CD14-positive monocyte (primary cell): Measurements from ENCODE around the gene OR6C68. TPM values are rescaled to one million over a fixed set of nuclear protein-coding genes. Genes with fewer than 3 reads are reported as not detected.

Experiments used
- DNase-seq, 3 donors: peaks; one replicate each; pipeline ENCODE4 v3.0.0-alpha.2; 2011 to 2022
- H2AFZ ChIP-seq: 2 replicates; pipeline ENCODE4 v1.6.0; 2012; ENCODE audit warnings: mild to moderate bottlenecking, low read depth, low read length, inconsistent platforms; ENCODE audit not compliant: insufficient read depth, poor library complexity, severe bottlenecking
- H3K27ac ChIP-seq, 2 donors: 1 replicate in 1 of 2; 2 replicates in 1 of 2; pipeline ENCODE4 v1.5.1; 2012 to 2013; ENCODE audit warnings: low read length in 2 of 2, control low read depth in 1 of 2, inconsistent platforms in 1 of 2, low read depth in 1 of 2, mild to moderate bottlenecking in 1 of 2
- H3K27me3 ChIP-seq, 2 donors: one replicate each; pipeline versions ENCODE4 v1.6.0 to v1.6.1; 2011 to 2013; ENCODE audit warnings: low read length in 2 of 2; ENCODE audit not compliant: control insufficient read depth in 2 of 2, insufficient read depth in 2 of 2
- H3K36me3 ChIP-seq, 2 donors: replicated peaks in 1 of 2; 1 replicate in 1 of 2; 2 replicates in 1 of 2; pipeline versions ENCODE4 v1.5.1 to v1.6.1; 2012 to 2013; ENCODE audit warnings: low read length in 2 of 2, control low read depth in 1 of 2, inconsistent platforms in 1 of 2, mild to moderate bottlenecking in 1 of 2; ENCODE audit not compliant: insufficient read depth in 2 of 2, control insufficient read depth in 1 of 2
- H3K4me1 ChIP-seq, 2 donors: 1 replicate in 1 of 2; 2 replicates in 1 of 2; pipeline versions ENCODE4 v1.5.1 to v1.6.1; 2012 to 2013; ENCODE audit warnings: low read length in 2 of 2, control low read depth in 1 of 2, inconsistent platforms in 1 of 2, mild to moderate bottlenecking in 1 of 2, moderate library complexity in 1 of 2; ENCODE audit not compliant: insufficient read depth in 2 of 2, control insufficient read depth in 1 of 2
- H3K4me2 ChIP-seq: replicated peaks from 2 replicates; pipeline ENCODE3; 2012; ENCODE audit warnings: low read length, moderate library complexity, mild to moderate bottlenecking; ENCODE audit not compliant: poor library complexity, severe bottlenecking; ENCODE audit errors: extremely low read depth
- H3K4me3 ChIP-seq, 3 experiments: fragments of 200-600 bp in 1 of 3; sonication (generic) in 1 of 3; replicated peaks in 1 of 3; 1 replicate in 2 of 3; 2 replicates in 1 of 3; pipeline ENCODE4 v1.5.1; 2011 to 2013; ENCODE audit warnings: low read length in 3 of 3, mild to moderate bottlenecking in 3 of 3, control low read depth in 2 of 3, low read depth in 2 of 3, inconsistent platforms in 1 of 3, moderate library complexity in 1 of 3
- H3K79me2 ChIP-seq: 2 replicates; pipeline ENCODE4 v1.6.0; 2012; ENCODE audit warnings: mild to moderate bottlenecking, control low read depth, inconsistent platforms, low read length, moderate library complexity; ENCODE audit not compliant: insufficient read depth
- H3K9ac ChIP-seq: 2 replicates; pipeline ENCODE4 v1.6.0; 2017; ENCODE audit warnings: low read length, mild to moderate bottlenecking; ENCODE audit not compliant: insufficient read depth, poor library complexity, severe bottlenecking
- H3K9me3 ChIP-seq, 2 donors: replicated peaks in 1 of 2; 1 replicate in 1 of 2; 2 replicates in 1 of 2; pipeline versions ENCODE4 v1.5.1 to v1.6.1; 2012 to 2013; ENCODE audit warnings: low read length in 2 of 2, control low read depth in 1 of 2; ENCODE audit not compliant: control insufficient read depth in 1 of 2, insufficient read depth in 1 of 2
- H4K20me1 ChIP-seq: 2 replicates; pipeline ENCODE4 v1.6.0; 2012; ENCODE audit warnings: mild to moderate bottlenecking, low read length, control low read depth, moderate library complexity; ENCODE audit not compliant: insufficient read depth
- H3K27ac Mint-ChIP-seq, 7 donors: one replicate each; pipeline ENCODE4 v1.8.0; 2020; ENCODE audit warnings: mild to moderate bottlenecking in 7 of 7, mixed read lengths in 7 of 7, moderate library complexity in 6 of 7, inconsistent platforms in 2 of 7
- H3K27me3 Mint-ChIP-seq, 3 donors: one replicate each; pipeline ENCODE4 v1.8.0; 2021 to 2022; ENCODE audit warnings: low read depth in 3 of 3, mild to moderate bottlenecking in 3 of 3, mixed read lengths in 3 of 3, moderate library complexity in 3 of 3, inconsistent platforms in 1 of 3
- H3K36me3 Mint-ChIP-seq, 2 donors: one replicate each; pipeline ENCODE4 v1.8.0; 2020; ENCODE audit warnings: mixed read lengths in 2 of 2, inconsistent platforms in 1 of 2, mild to moderate bottlenecking in 1 of 2
- H3K4me1 Mint-ChIP-seq: one replicate; pipeline ENCODE4 v1.8.0; 2020; ENCODE audit warnings: mild to moderate bottlenecking, mixed read lengths
- H3K4me3 Mint-ChIP-seq, 2 donors: one replicate each; pipeline ENCODE4 v1.8.0; 2020; ENCODE audit warnings: mild to moderate bottlenecking in 2 of 2, mixed read lengths in 2 of 2, moderate library complexity in 1 of 2
- H3K9me3 Mint-ChIP-seq, 7 donors: one replicate each; pipeline ENCODE4 v1.8.0; 2020 to 2022; ENCODE audit warnings: mixed read lengths in 7 of 7, mild to moderate bottlenecking in 6 of 7, moderate library complexity in 6 of 7, inconsistent platforms in 2 of 7
- WGBS: methylation state at CpG from one replicate; pipeline ENCODE4 v1.1.5; 2013; ENCODE audit warnings: missing lambda C conversion rate; ENCODE audit not compliant: insufficient coverage; 5-methylcytosine and 5-hydroxymethylcytosine counted together
- intact Hi-C, 2 donors: fragments of 100-400 bp; cut with micrococcal nuclease; formaldehyde crosslinking; loops; one replicate each; pipeline versions ENCODE4 v1.15.0 to v1.15.1; 2023
- polyA plus RNA-seq, 3 donors: library from polyadenylated mRNA; depleted of rRNA in 1 of 3; unstranded in 2 of 3; stranded (reverse) in 1 of 3; fragments of 300-500 nt in 2 of 3; fragments of >200 nt in 1 of 3; fragmentation: Illumina TruSeq in 2 of 3; gene quantifications; 1 replicate in 2 of 3; 2 replicates in 1 of 3; pipeline ENCODE4 v1.2.3, GENCODE V29; 2012 to 2021
- TF ChIP-seq, protein P1 (sequence below): fragments of 200-600 bp; IDR thresholded peaks from one replicate; pipeline ENCODE4 v1.8.0; 2022; ENCODE audit warnings: antibody characterized with exemption, mild to moderate bottlenecking

The OR6C68 gene
- polyA plus RNA-seq, 3 donors, result not detected

DNA sequence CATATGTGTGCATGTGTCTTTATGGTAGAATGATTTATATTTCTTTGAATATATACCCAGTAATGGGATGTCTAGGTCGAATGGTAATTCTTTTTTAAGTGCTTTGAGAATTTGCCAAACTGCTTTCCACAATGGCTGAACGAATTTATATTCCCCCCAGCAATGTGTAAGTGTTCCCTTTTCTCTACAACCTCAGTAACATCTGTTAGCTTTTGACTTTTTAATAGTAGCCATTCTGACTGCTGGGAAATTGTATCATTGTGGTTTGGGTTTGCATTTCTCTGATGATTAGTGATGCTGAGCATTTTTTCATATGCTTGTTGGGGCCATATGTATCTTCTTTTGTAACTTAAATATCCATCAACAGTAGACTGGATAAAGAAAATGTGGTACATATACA lies 9.4 kb downstream of the OR6C68 start:
- H3K27ac ChIP-seq, result no peak overlapping the region
- H3K4me1 Mint-ChIP-seq, result no peaks in the 10 kb centered on the region
- no peak overlapping the region for H3K4me3 ChIP-seq
- no peaks in the 10 kb centered on the region for H3K79me2 ChIP-seq
- TF ChIP-seq, protein P1, sequence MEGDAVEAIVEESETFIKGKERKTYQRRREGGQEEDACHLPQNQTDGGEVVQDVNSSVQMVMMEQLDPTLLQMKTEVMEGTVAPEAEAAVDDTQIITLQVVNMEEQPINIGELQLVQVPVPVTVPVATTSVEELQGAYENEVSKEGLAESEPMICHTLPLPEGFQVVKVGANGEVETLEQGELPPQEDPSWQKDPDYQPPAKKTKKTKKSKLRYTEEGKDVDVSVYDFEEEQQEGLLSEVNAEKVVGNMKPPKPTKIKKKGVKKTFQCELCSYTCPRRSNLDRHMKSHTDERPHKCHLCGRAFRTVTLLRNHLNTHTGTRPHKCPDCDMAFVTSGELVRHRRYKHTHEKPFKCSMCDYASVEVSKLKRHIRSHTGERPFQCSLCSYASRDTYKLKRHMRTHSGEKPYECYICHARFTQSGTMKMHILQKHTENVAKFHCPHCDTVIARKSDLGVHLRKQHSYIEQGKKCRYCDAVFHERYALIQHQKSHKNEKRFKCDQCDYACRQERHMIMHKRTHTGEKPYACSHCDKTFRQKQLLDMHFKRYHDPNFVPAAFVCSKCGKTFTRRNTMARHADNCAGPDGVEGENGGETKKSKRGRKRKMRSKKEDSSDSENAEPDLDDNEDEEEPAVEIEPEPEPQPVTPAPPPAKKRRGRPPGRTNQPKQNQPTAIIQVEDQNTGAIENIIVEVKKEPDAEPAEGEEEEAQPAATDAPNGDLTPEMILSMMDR, result no peak
- H3K9me3 Mint-ChIP-seq, result peaks cover 0 to 4% (median 0%) of the 10 kb centered on the region in 7 donors
- H3K27ac Mint-ChIP-seq, result no peak overlapping the region
- H3K4me1 ChIP-seq, result no peaks in the 10 kb centered on the region
- no peaks in the 10 kb centered on the region for H3K36me3 Mint-ChIP-seq
- no peak overlapping the region for H3K9ac ChIP-seq
- H4K20me1 ChIP-seq, result no peaks in the 10 kb centered on the region
- no peaks in the 10 kb centered on the region for H3K27me3 ChIP-seq
- no CpG with 5 or more reads among the region's 2 CpGs for WGBS
- no peak overlapping the region for H3K4me3 Mint-ChIP-seq
- no peak overlapping the region for H2AFZ ChIP-seq
- peaks cover 2 to 8% (median 5%) of the 10 kb centered on the region in 3 donors for H3K27me3 Mint-ChIP-seq
- H3K36me3 ChIP-seq, result no peaks in the 10 kb centered on the region
- no peaks in the 10 kb centered on the region for H3K9me3 ChIP-seq
- intact Hi-C loops, result no loop called here
- DNase-seq, result no peak
- no peak overlapping the region for H3K4me2 ChIP-seq

DNA sequence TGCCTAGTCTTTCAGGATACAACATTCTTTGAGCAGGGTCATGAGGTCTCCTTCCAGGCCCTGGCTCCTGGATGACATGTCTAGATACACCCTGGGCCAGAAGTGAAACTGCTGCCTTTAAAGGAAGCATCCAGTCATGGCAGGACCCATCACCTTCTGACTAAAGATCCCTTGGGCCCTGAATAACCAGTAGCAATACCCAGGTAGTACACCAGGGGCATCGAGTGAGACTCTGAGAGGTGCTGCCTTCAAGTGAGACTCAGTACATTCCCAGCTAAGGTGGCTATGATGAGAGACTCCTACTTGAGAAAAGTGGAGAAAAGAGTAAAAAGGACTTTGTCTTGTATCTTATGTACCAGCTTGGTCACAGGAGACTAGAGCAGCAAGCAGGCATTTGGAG lies 23.5 kb downstream of the OR6C68 start:
- H3K4me2 ChIP-seq, result no peak overlapping the region
- WGBS, result 60% methylated on average over 1 of the region's 1 CpG
- no peaks in the 10 kb centered on the region for H3K27me3 ChIP-seq
- DNase-seq, result no peak
- Mint-ChIP-seq H3K27ac (no peak overlapping the region), H3K27me3 (peaks cover 2 to 4% (median 4%) of the 10 kb centered on the region in 3 donors), H3K9me3 (peaks cover 16 to 27% (median 21%) of the 10 kb centered on the region in 7 donors), H3K4me1 (no peaks in the 10 kb centered on the region), H3K36me3 (no peaks in the 10 kb centered on the region), H3K4me3 (no peak overlapping the region)
- no peaks in the 10 kb centered on the region for H4K20me1 ChIP-seq
- H3K27ac ChIP-seq, result no peak overlapping the region
- no peaks in the 10 kb centered on the region for H3K36me3 ChIP-seq
- intact Hi-C loops, result no loop called here
- H3K79me2 ChIP-seq, result no peaks in the 10 kb centered on the region
- H2AFZ ChIP-seq, result no peak overlapping the region
- TF ChIP-seq, protein P1, result no peak
- no peaks in the 10 kb centered on the region for H3K4me1 ChIP-seq
- H3K9me3 ChIP-seq, result peaks cover 4 to 15% of the 10 kb centered on the region in 2 donors
- no peak overlapping the region for H3K9ac ChIP-seq
- no peak overlapping the region for H3K4me3 ChIP-seq
